ENCODE measurements around the gene DDX1.
"Not testable (repeated sequence)": the region's sequence is repeated elsewhere in the genome, so short reads cannot be mapped to it uniquely, and the experiment has no call there.

DDX1 gene

DNA sequence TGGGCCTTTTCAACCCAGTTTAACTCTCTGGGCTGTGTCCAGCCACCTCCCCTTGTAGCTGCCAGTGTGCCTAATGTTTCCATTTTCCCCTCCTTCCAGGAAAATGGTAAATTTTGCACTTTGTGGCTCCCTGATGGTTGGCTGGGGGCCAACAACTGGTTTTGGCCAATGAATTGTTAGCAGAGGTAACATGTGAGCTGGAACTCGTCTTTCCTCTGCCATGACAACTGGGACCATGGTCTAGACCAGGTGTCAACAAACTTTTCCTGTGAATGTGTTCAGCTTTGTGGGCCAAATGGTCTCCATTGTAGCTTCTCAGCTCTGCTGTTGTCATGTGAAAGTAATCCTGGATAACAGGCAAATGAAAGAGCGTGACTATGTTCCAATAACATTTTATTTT lies 87.2 kb downstream of the DDX1 start:
- no peak for DNase-seq

DNA sequence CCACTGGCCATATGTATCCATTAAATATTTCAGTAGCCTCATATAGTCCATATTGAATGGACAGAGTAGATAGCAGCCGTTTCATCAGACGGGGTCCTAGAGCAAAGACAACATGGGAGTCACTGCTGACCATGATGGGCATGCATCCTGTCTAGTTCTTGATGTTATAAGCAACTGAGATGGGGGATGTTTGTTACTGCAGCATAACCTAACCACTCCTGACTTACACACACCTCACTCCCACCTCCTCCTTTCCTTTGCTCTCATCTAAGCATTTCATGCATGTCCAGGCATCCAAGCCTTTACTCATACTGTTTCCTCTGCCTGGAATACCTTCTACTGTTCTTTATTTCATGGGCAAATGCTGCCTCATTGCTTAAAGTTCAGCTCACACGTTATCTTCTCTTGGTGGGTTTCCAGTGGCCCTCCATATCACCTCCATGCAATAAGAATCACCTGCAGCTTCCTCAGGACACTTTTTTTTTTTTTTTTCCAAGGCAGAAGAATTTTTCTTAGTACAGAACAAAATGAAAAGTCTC lies 87.8 kb downstream of the DDX1 start:
- DNase-seq: no peak

DNA sequence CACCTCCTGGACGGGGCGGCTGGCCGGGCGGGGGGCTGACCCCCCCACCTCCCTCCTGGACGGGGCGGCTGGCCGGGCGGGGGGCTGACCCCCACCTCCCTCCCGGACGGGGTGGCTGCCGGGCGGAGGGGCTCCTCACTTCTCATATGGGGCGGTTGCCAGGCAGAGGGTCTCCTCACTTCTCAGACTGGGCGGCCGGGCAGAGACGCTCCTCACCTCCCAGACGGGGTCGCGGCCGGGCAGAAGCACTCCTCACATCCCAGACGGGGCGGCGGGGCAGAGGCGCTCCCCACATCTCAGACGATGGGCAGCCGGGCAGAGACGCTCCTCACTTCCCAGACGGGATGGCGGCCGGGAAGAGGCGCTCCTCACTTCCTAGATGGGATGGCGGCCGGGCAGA lies 88.5 kb downstream of the DDX1 start:
- DNase-seq: not testable (repeated sequence)
